GM18505 (cell line): Measurements from ENCODE around the gene CLEC18C.
"Not testable (repeated sequence)": the region's sequence is repeated elsewhere in the genome, so short reads cannot be mapped to it uniquely, and the experiment has no call there.

Source experiments
- ATAC-seq: cut with Tn5 transposase; IDR thresholded peaks from one replicate; pipeline ENCODE4 v1.9.1; 2021; ENCODE audit not compliant: unreplicated experiment

The CLEC18C gene

DNA sequence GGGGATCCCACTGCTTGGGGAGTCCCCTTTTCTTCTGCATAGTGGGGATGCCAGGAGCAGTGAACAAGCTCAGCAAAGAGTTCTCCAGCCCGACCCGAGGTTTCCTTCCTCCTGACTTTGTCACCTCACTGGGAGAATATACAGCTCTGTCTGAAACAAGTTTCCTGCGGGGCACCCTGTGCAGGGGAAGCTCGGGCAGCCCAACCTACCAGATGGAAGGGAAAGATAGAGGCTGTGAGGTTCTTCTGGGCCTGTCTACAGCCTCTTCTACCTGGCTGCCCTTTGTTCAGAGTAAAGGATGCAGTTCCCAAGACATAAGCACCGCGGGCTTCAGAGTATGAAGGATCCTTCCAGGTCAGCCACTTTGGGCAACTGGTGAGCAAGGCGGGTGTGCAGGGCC is 24.0 kb downstream of the CLEC18C start:
- not testable (repeated sequence) for ATAC-seq

DNA sequence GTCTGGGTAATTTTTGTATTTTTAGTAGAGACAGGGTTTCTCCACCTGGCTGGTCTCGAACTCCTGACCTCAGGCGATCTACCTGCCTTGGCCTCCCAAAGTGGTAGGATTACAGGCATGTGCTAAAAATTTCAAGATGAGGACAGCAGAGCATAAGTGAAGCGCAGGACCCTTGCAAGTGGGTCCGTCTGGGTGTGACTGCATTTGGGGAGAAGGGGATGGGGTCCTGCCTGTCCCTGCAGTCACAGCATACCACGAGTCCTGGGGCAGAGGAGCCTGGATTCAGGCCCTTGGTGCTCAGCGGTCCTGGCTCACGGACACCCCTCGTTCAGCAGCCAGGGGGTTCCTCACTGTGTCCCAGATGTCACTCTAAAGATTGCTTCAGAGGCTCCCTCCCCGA is 24.6 kb downstream of the CLEC18C start:
- ATAC-seq, result not testable (repeated sequence)

DNA sequence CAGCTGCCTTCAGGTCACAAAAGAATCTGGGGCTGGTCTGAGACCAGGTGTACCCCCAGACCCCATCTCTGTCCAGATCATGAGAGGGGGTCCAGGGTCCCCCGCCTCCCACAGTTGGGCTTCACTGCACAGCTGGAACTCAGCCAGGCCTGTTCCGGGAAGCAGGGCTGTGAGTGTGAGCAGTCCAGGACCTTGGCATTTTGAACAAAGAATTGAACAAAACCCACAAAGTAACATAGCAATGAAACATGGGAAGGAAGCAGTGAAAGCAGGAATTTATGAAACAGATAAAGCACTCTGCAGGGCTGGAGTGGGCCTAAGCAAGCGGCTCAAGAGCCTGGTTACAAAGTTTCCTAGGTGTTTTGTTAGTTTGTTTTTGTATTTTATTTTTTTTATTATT is 25.1 kb downstream of the CLEC18C start:
- ATAC-seq, result not testable (repeated sequence)

DNA sequence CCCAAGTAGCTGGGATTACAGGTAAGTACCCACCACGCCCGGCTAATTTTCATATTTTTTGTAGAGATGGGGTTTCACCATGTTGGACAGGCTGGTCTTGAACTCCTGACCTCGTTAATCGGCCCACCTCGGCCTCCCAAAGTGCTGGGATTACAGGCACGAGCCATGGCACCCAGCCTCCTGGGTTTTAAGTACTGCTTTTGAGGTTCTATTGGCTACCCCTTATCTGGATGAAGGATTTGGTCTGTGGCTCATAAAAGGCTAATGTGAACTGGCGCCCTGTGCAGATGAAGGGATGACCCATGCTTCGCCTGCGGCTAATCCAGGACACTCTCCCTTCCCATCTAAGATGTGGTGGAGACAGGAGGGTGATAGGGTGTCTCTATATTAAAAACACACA is 25.6 kb downstream of the CLEC18C start:
- not testable (repeated sequence) for ATAC-seq

DNA sequence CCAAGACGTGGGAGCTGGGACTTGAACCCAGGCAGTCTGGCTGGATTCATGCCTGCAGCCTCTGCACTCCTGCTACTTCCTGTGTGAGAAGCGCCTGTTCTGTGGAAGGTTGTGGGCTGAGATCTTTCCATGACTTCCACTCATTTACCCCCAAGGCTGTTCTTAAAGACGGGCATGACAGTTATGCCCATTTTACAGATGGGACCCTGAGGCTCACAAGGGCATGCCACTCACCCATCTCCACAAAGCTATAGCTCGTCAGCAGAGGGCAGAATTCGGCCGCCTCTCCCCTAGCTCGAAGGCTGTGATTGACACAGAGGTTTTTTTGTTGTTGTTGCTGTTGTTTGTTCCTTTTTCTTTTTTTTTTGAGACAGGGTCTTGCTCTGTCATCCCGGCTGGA is 26.5 kb downstream of the CLEC18C start:
- ATAC-seq, result not testable (repeated sequence)

DNA sequence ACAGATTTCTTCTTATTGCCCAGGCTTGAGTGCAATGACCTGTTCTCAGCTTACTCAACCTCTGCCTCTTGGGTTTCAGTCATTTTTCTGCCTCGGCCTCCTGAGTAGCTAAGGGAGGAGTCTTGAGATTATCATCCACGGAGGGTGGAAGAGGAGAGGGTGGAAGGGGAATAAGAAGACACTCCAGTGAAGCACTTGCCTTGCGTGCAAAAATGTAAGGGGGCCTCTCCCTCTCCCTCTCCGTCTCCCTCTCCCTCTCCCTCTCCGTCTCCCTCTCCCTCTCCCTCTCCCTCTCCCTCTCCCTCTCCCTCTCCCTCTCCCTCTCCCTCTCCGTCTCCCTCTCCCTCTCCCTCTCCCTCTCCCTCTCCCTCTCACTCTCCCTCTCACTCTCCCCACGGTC is 29.9 kb downstream of the CLEC18C start:
- ATAC-seq, result not testable (repeated sequence)

DNA sequence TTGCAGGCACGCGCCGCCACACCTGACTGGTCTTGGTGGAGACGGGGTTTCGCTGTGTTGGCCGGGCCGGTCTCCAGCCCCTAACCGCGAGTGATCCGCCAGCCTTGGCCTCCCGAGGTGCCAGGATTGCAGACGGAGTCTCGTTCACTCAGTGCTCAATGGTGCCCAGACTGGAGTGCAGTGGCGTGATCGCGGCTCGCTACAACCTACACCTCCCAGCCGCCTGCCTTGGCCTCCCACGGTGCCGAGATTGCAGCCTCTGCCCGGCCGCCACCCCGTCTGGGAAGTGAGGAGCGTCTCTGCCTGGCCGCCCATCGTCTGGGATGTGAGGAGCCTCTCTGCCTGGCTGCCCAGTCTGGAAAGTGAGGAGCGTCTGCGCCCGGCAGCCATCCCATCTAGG is 30.4 kb downstream of the CLEC18C start:
- not testable (repeated sequence) for ATAC-seq

DNA sequence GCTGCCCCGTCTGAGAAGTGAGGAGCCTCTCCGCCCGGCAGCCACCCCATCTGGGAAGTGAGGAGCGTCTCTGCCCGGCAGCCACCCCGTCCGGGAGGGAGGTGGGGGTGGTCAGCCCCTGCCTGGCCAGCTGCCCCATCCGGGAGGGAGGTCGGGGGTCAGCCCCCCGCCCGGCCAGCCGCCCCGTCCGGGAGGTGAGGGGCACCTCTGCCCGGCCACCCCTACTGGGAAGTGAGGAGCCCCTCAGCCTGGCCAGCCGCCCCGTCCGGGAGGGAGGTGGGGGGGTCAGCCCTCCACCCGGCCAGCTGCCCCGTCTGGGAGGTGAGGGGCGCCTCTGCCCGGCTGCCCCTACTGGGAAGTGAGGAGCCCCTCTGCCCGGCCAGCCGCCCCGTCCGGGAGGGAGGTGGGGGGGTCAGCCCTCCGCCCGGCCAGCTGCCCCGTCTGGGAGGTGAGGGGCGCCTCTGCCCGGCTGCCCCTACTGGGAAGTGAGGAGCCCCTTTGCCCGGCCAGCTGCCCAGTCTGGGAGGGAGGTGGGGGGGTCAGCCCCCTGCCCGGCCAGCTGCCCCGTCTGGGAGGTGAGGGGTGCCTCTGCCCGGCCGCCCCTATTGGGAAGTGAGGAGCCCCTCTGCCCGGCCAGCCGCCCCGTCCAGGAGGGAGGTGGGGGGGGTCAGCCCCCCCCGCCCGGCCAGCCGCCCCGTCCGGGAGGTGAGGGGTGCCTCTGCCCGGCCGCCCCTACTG is 31.2 kb downstream of the CLEC18C start:
- not testable (repeated sequence) for ATAC-seq

DNA sequence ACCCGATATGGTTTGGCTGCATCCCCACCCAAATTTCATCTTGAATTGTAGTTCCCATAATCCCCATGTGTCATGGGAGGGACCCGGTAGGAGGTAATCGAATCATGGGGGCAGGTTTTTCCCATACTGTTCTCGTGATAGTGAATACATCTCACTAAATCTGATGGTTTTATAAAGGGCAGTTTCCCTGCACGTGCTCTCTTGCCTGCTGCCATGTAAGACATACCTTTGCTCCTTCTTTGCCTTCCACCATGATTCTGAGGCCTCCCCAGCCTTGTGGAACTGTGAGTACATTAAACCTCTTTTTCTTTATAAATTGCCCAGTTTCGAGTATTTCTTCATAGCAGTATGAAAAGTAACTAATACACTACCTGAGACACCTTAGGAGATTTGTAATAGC is 32.8 kb downstream of the CLEC18C start:
- not testable (repeated sequence) for ATAC-seq

DNA sequence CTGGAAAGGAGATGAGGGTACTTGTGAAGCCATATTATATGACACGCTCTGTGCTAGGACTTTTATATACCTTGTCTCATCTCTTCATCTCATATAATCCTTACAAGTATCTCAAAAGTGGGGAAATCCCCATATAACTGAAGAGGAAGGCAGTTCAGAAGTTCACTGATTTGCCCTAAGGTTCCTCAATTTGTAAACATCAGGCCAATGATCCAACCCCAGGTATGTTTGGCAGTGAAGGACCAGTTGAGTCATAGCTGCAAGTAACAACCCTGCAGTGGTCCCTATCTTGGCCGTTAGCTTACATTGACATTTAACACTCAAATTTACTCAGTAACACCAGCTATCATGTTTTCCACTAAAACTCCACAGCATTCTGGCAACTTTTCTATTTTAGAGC is 45.0 kb downstream of the CLEC18C start:
- ATAC-seq, result not testable (repeated sequence)

DNA sequence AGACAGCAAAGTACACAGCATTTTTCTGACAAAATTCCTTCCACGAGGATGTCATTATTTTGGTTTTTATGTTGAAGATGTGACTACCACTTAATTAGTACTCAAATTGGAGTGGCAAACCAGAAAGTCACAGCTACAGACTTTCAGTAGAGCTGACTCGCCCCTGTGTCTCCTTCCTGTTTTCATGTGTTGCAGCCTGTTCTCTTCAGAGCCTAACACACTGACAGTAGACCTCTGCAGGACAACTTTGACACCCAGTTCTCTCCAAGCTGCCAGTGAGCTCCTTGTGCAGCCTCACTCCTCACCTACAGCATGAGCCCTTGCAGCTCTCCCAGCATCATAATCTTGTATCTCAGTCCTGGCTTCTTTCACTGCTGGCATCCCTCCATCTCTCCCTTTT is 49.0 kb downstream of the CLEC18C start:
- ATAC-seq, result not testable (repeated sequence)

DNA sequence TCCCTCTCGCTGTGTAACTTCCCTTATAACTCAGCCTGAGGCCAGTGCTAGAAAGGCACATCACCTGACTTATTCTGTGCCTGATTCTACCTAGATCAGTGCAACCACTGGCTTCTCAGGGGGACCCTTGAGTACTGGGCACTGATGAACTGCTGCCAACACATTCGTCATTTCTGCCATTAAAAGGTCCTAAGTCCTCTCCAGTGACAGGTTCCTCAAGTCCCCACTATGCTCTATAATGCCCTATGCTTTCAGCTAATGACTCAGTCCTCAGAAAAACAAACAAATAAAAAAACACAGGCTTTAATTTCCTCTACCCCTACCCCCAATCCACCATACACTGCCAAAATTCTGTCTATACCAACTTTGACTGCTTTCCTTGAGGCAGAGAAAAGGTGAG is 49.6 kb downstream of the CLEC18C start:
- not testable (repeated sequence) for ATAC-seq

DNA sequence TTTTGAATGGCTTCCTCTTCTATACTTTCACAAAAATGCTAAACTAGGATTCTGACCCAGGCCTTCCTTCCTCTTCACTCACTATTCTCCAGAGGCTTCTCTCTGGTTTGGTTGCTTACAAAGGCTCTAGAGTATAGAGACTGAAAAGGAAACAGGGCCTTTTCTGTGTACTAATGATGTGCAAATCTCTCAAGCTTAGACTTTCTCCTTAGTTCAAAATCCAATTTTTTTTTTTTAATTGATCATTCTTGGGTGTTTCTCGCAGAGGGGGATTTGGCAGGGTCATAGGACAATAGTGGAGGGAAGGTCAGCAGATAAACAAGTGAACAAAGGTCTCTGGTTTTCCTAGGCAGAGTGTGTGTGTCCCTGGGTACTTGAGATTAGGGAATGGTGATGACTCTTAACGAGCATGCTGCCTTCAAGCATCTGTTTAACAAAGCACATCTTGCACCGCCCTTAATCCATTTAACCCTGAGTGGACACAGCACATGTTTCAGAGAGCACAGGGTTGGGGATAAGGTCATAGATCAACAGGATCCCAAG is 50.5 kb downstream of the CLEC18C start:
- ATAC-seq, result not testable (repeated sequence)

DNA sequence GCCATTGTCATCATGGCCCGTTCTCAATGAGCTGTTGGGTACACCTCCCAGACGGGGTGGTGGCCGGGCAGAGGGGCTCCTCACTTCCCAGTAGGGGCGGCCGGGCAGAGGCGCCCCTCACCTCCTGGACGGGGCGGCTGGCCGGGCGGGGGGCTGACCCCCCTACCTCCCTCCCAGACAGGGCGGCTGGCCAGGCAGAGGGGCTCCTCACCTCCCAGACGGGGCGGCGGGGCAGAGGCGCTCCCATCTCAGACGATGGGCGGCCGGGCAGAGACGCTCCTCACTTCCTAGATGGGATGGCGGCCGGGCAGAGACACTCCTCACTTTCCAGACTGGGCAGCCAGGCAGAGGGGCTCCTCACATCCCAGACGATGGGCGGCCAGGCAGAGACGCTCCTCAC is 51.1 kb downstream of the CLEC18C start:
- ATAC-seq, result not testable (repeated sequence)

DNA sequence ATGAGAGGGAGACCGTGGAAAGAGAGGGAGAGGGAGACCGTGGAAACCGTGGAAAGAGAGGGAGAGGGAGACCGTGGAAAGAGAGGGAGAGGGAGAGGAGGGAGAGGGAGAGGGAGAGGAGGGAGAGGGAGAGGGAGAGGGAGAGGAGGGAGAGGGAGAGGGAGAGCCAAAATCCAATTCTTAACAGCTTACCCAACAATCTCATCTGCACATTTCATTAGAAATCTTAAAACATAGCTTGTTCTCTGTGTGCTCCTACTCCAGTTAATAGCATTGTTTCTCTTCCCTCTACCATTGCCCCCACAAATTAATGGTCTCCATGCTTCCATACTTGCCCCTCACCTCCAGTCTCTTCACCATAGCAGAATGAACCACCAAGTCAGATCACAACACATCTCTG is 51.8 kb downstream of the CLEC18C start:
- ATAC-seq, result not testable (repeated sequence)

DNA sequence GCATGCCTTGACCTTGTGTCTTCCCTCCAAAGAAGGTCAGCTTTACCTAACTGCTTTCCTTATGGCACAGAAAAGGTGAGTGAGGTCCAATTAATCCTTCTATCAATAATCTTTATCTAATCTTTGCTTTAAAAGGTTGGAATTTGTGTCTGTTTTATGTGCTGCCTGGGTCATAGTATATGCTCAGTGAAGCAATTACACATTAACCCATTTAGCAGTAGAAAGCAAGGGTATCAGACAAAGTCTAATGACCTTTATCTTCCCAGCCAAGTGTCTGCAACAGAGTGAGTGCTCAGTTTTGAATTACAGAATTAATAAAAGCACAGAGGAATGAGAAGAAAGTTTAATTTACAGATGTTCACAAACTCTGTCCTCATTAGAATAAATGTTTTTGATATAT is 52.4 kb downstream of the CLEC18C start:
- ATAC-seq, result not testable (repeated sequence)

DNA sequence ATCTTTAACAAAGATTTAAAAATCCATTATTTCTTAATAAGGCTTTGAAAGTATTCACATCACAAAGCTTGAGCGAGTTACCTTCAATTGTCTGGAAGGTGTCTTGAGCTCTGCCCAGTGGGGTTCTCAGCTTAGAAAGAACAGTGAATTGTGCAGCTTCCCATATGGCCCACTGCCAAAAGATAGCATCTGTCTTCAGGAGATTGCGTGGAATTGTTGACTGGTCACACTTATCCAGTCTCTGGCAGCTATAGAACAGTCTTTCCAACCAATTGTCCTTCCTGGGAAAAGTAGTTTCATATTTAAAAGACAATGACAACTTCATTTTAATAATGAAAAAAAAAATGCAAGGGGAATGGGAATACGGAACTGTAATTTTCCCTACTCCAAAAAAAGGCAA is 58.2 kb downstream of the CLEC18C start:
- not testable (repeated sequence) for ATAC-seq
